ENCODE results near the gene CRIM1.
A peak's percentile ranks its signal among the peaks of the same experiment; 100 is the strongest.

- TF ChIP-seq POLR2AphosphoS5 (IDR thresholded peaks at IDR 0.05) (peak in 1 of 2 donors; percentile 33), CTCF (IDR thresholded peaks at IDR 0.05) (no peak), POLR2A (IDR thresholded peaks at IDR 0.05; ENCODE audit: low read depth) (no peak), EP300 (IDR thresholded peaks at IDR 0.05) (no peak)
These were observed 78.0 kb downstream of the CRIM1 start for GRCh38 chr2:36433311-36434217.
